ACC112 (cell line): Measurements from ENCODE around the gene TMBIM4.
"Not testable (repeated sequence)": the region's sequence is repeated elsewhere in the genome, so short reads cannot be mapped to it uniquely, and the experiment has no call there.

Experiments
- H2AFZ ChIP-seq: fragments of 200-600 bp; sonication (generic); one replicate; pipeline ENCODE4 v1.6.0; 2017; ENCODE audit warnings: antibody characterized with exemption, low read length; ENCODE audit not compliant: unreplicated experiment
- H3K27ac ChIP-seq: fragments of 200-600 bp; sonication (generic); 2 replicates; pipeline ENCODE4 v1.5.1; 2014; ENCODE audit warnings: low read depth, mild to moderate bottlenecking, antibody characterized with exemption, low read length, moderate library complexity
- H3K27me3 ChIP-seq: fragments of 200-600 bp; sonication (generic); 2 replicates; pipeline ENCODE4 v1.6.1; 2014; ENCODE audit warnings: mild to moderate bottlenecking, antibody characterized with exemption, low read length, moderate library complexity, mixed read lengths; ENCODE audit not compliant: insufficient read depth
- H3K36me3 ChIP-seq: fragments of 200-600 bp; sonication (generic); 2 replicates; pipeline ENCODE4 v1.6.1; 2016; ENCODE audit warnings: mild to moderate bottlenecking, antibody characterized with exemption, low read length, moderate library complexity, mixed read lengths; ENCODE audit not compliant: insufficient read depth
- H3K4me1 ChIP-seq: fragments of 200-600 bp; sonication (generic); one replicate; pipeline ENCODE4 v1.6.1; 2016; ENCODE audit warnings: low read length, mixed read lengths; ENCODE audit not compliant: insufficient read depth, unreplicated experiment, control insufficient read depth
- H3K4me3 ChIP-seq: fragments of 200-600 bp; sonication (generic); 2 replicates; pipeline ENCODE4 v1.5.1; 2014; ENCODE audit warnings: mild to moderate bottlenecking, low read depth, low read length
- H3K79me2 ChIP-seq: fragments of 200-600 bp; sonication (generic); one replicate; pipeline ENCODE4 v1.6.0; 2016; ENCODE audit warnings: low read length; ENCODE audit not compliant: control insufficient read depth, unreplicated experiment, insufficient read depth

Gene TMBIM4, protein sequence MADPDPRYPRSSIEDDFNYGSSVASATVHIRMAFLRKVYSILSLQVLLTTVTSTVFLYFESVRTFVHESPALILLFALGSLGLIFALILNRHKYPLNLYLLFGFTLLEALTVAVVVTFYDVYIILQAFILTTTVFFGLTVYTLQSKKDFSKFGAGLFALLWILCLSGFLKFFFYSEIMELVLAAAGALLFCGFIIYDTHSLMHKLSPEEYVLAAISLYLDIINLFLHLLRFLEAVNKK

DNA sequence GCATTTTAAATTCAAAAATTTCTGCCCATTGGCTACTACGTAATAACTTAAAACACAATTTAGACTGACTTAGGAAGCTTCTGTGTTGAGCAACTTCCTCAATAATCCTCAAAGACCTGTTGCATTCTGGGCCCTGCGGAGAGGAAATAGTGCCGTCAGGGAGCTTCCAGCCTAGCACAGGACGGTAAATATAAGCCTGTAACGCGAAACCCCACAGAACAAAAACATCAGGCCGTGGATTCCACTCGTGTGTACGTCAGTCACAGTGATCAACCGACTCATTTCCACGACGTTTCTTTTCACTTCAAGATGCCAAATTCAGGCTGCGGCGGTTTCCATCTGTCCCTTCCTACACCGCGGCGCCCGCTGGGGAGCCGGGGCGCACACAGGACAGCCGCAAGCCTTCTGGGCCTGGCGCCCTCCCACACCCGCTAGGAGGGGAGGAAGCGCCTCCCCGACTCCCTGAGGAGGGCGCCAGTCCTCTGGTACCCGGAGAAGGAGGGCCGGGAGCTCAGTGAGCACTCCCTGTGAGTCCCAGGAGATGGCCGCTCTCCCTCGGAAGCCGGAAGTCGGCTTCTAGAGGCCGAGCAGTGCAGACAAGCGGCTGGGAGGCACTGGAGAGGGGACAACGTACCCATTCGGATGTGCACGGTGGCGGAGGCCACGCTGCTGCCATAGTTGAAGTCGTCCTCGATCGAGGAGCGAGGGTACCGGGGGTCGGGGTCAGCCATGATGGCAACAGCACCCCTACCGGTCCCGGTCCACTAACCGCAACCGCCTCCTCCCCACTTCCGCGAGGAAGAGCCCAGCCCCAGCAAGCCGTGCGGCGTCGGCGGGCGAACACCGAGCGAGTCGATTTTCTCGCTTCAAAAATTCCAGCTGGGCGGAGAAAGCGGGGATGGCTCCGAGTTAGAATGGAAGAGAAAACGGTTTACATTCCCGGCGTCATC, at the start of gene TMBIM4:
Gene TMBIM4, minus strand, starts transcription at position 776 of the 950 bp plus-strand sequence. Its CDS starts 45 bp downstream, at position 731.
- Histone ChIP-seq H3K79me2 (peaks cover 41% of the 10 kb centered on the region), H3K36me3 (peaks cover 29% of the 10 kb centered on the region), H3K27me3 (no peaks in the 10 kb centered on the region), H3K27ac (peak within 1 kb of the TSS; percentile 97), H3K4me3 (peak within 1 kb of the TSS; percentile 94), H2AFZ (peak within 1 kb of the TSS; percentile 78), H3K4me1 (peaks cover 16% of the 10 kb centered on the region)

DNA sequence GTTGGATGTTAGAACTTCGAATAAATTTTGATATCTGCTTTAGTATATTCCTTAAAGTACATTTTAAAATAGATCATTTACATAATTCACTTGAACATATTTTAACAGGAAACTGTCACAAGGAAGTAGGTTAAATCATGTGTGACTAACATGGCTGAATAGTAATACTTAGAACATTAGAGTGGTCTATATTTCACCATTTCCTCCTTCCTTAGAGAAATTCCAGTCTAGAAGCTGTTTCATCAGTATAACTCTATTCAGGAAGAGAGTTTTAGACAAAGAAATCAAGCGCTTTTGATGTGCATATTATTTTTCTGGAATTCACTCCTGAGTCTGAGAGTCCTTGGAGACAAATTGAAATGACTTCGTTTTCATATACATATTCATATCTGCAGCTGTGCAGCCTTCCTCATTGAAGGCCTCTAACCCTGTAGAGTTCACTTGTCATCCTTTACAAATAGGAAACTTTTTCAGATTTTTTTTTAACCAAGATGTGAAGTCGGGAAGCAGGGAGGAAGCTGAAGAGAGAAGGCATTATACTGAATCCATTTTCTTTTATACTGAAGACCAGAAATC, 47.6 kb upstream of the TMBIM4 start:
- Histone ChIP-seq H3K4me1 (no peaks in the 10 kb centered on the region), H3K4me3 (no peak overlapping the region), H3K27me3 (no peaks in the 10 kb centered on the region), H3K27ac (no peak overlapping the region), H3K36me3 (peaks cover 40% of the 10 kb centered on the region), H3K79me2 (no peaks in the 10 kb centered on the region), H2AFZ (no peak overlapping the region)

DNA sequence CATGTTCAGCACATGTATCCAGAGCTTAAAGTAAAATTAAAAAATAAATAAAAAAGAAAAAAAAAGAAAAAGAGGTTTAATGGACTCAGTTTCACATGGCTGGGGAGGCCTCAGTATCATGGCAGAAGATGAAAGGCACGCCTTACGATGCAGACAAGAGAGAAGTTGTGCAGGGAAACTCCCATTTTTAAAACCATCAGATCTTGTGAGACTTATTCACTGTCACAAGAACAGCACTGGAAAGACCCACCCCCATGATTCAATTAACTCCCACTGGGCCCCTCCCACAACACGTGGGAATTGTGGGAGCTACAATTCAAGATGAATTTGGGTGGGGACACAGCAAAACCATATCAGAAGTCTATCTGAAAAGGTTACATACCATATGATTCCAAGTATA, 43.2 kb upstream of the TMBIM4 start:
- Histone ChIP-seq H3K36me3 (peaks cover 21% of the 10 kb centered on the region), H3K4me1 (peaks cover 11% of the 10 kb centered on the region)
- H3K79me2 ChIP-seq, H3K27me3 ChIP-seq, H3K4me3 ChIP-seq, H3K27ac ChIP-seq, H2AFZ ChIP-seq: not testable (repeated sequence)

DNA sequence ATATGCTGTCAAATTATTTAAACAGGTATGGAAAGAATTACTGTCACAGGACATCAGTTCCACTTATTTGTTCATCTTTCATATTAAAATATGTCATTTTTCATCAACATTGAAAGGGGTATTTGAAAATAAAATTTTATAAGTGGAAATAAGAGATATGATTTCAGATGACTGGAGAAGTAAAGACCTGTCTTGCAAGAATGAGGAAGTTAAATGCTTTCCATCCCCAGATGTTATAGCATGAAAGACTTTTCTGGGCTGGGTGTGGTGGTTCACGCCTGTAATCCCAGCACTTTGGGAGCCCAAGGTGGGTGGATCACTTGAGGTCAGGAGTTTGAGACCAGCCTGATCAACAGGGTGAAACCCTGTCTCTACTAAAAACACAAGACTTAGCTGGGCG, 41.8 kb upstream of the TMBIM4 start:
- peaks cover 11% of the 10 kb centered on the region for H3K4me1 ChIP-seq
- not testable (repeated sequence) for H2AFZ ChIP-seq, H3K79me2 ChIP-seq, H3K4me3 ChIP-seq, H3K27me3 ChIP-seq
- H3K36me3 ChIP-seq: peaks cover 20% of the 10 kb centered on the region
- peak overlapping the region; percentile 52; the same call in 1 of the 2 replicates for H3K27ac ChIP-seq

DNA sequence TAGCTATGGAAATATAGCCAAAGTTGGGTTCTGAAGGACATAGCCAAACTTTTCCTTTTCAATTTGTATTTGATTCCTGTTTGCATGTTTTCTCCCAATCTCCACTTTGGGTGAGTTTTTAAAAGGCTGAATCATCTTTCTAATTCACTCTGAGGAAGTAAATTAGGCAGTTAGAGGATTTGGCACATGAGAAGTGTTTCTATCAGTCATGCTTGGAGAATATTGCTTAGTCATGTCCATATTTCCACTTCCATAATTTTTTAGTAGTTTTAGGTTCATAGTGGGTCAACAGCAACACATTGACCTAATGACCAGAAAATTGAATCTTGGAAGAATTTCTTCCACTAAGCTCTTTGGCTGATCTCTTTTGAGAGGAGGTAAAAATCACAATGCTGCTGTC, 41.0 kb upstream of the TMBIM4 start:
- no peak overlapping the region for H3K4me3 ChIP-seq
- H3K27ac ChIP-seq: peak overlapping the region; percentile 52
- H3K36me3 ChIP-seq: peaks cover 26% of the 10 kb centered on the region
- peaks cover 11% of the 10 kb centered on the region for H3K4me1 ChIP-seq
- H2AFZ ChIP-seq: no peak overlapping the region
- peaks cover 5% of the 10 kb centered on the region for H3K79me2 ChIP-seq
- no peaks in the 10 kb centered on the region for H3K27me3 ChIP-seq

DNA sequence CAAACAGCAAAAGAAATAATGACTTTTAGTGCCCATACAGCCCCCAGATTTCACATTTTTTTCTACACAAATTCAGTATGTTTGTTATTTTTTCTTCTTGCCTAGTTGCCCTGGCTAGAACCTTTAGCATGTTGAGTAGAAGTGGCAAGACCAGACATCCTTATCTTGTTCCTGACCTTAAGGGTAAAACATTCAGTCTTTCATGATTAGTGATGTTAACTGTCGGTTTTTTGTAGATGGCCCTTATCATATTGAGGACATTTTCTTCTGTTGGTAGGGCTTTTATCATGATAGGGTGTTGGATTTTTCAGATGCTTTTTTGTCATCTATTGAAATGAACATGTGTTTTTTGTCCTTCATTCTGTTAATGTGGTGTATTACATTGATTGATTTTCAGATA, 36.3 kb upstream of the TMBIM4 start:
- Histone ChIP-seq H3K4me1 (peaks cover 9% of the 10 kb centered on the region), H3K27me3 (no peaks in the 10 kb centered on the region), H3K79me2 (peaks cover 19% of the 10 kb centered on the region), H3K36me3 (peaks cover 15% of the 10 kb centered on the region), H2AFZ (no peak overlapping the region), H3K27ac (no peak overlapping the region), H3K4me3 (no peak overlapping the region)

DNA sequence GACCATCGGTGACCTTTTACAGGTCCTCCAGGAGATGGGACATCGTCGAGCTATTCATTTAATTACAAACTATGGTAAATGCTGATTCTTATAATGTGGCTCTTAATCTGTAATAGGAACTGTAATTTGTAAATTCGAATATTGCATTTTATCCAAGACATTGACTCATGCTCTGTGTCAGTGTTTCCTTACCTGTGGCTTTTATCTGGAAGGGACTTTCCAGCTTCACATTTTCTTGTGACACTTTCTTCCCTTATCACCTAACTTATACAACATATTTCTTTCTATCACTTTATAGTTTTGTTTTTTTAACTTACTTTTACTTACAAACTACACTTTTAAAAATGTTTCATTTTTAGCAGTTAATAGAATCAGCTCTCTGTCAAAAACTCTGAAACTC, 34.0 kb upstream of the TMBIM4 start:
- no peak overlapping the region for H3K4me3 ChIP-seq
- peaks cover 39% of the 10 kb centered on the region for H3K79me2 ChIP-seq
- no peak overlapping the region for H2AFZ ChIP-seq
- H3K27ac ChIP-seq: no peak overlapping the region
- H3K27me3 ChIP-seq: no peaks in the 10 kb centered on the region
- H3K36me3 ChIP-seq: peaks cover 24% of the 10 kb centered on the region
- no peaks in the 10 kb centered on the region for H3K4me1 ChIP-seq

DNA sequence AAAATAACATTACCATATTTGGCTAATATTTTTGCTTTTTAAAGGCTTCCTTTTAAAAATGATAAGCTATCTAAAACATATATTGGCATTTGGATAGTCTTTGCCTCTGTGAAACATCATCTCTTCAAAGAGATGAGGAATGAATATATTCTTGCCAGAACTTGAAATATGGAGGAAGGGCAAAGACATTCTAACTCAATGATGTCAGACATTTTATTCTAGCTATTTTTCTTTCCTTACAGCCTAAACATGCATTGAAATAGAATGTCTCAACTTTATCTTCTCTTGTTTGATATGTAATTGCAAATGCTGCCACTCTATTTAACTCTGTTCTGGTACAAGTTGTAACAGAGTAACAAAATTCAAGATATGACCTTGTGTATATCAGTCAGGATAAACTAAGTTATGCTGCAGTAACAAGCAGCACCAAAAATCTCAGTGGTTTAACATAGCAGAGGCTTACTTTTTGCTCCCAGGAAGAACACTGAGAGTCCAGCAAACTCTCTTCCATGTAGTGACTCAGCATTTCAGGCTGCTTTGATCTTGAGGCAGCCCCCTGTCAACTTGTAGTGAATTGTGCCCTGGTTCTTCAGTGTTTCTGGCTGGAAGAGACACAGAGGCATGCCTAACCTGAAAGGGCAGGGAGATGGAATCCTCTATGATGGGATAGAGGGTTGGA, 30.2 kb upstream of the TMBIM4 start:
- Histone ChIP-seq H3K79me2 (peaks cover 58% of the 10 kb centered on the region), H3K4me1 (peaks cover 22% of the 10 kb centered on the region), H2AFZ (no peak overlapping the region), H3K36me3 (peaks cover 14% of the 10 kb centered on the region), H3K27ac (no peak overlapping the region), H3K4me3 (no peak overlapping the region), H3K27me3 (no peaks in the 10 kb centered on the region)

DNA sequence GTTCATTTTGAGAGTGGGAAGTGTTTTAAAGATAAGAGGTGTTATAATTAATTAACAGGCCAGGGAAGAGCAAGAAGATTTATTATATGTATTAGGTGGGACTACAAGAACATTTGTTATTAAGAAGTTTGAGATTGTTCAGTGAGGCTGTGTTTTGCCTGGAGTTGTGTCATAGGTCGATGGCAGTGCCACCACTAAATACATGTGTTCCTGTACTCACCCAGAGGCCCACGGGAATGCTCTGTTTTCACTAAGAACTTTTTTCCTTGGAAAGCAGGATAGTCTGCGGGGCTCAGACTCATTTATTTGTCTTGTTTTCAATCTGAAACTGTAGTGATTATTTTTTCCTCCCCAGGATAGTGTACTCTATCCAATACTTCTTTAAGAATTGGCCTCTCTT, 29.3 kb upstream of the TMBIM4 start:
- H3K27ac ChIP-seq: no peak overlapping the region
- H3K27me3 ChIP-seq: no peaks in the 10 kb centered on the region
- H3K4me3 ChIP-seq: no peak overlapping the region
- H3K79me2 ChIP-seq: peaks cover 60% of the 10 kb centered on the region
- no peak overlapping the region for H2AFZ ChIP-seq
- H3K36me3 ChIP-seq: peaks cover 16% of the 10 kb centered on the region
- H3K4me1 ChIP-seq: peaks cover 22% of the 10 kb centered on the region

DNA sequence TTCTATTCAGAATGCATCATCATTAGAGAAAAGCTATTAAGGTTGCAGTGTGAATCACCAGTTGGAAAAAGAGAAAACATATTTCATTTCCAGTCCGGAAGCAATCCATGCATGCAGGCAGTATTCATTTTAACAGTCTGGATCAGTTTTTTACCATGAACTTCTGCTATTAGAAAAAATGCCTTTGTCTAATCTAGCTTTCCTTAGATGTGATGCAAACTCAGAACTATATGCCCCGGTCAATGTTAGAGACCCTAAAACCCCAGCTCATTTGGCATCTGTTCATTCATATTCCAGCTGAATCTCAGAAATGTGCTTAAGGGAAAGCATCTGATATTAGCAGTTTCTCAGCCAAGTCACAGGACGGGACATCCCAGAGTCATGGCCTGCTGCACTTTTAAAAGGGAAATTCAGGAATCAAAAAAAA, 27.7 kb upstream of the TMBIM4 start:
- Histone ChIP-seq H3K4me3 (peak overlapping the region; percentile 31), H3K36me3 (peaks cover 16% of the 10 kb centered on the region), H3K79me2 (peaks cover 74% of the 10 kb centered on the region), H2AFZ (no peak overlapping the region), H3K27me3 (no peaks in the 10 kb centered on the region), H3K4me1 (peaks cover 22% of the 10 kb centered on the region), H3K27ac (peak overlapping the region; percentile 56; the same call in 1 of the 2 replicates)
